G401.6 (cell line): ENCODE data around the gene SPRED2.
A peak's percentile ranks its signal among the peaks of the same experiment; 100 is the strongest.

Experiments used
- FAIRE-seq: peaks from 2 replicates; lab custom pipeline; 2012; peaks lifted over from hg19 to GRCh38; lab: Jason Lieb, UNC

The SPRED2 gene

DNA sequence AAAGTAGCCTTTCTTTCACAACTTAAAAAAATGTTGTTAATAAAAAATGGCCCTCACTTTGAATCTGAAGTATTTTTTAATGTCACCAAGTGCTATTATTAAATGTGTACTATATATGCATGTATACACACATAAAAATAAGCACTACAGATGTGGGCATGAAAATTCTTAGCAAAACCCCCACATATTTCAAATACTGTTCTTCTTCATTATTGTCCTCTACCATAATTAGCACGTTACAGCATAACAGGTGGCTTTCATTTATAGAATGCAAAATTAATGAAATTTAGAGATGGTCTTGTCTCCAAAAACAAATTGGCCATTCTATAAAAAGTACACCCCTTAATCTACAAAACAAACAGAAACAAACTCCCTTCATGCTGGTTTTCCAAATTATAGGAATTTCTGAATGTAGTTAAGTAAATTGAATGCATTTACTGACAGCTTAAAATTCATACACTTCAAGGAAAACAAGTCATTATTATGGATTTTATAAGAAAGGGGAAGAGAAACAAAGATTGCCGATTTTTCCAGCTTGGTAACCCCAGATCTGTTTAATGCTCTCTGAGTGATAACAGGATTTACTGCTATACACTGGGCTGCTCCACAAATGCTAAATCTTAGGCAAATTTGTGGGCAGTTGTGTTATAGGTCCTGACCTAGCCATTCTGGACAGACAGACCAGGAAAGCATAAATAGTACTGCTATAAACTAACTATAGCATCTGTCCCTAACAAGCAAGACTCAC lies 67.2 kb downstream of the SPRED2 start:
- no peak for FAIRE-seq

DNA sequence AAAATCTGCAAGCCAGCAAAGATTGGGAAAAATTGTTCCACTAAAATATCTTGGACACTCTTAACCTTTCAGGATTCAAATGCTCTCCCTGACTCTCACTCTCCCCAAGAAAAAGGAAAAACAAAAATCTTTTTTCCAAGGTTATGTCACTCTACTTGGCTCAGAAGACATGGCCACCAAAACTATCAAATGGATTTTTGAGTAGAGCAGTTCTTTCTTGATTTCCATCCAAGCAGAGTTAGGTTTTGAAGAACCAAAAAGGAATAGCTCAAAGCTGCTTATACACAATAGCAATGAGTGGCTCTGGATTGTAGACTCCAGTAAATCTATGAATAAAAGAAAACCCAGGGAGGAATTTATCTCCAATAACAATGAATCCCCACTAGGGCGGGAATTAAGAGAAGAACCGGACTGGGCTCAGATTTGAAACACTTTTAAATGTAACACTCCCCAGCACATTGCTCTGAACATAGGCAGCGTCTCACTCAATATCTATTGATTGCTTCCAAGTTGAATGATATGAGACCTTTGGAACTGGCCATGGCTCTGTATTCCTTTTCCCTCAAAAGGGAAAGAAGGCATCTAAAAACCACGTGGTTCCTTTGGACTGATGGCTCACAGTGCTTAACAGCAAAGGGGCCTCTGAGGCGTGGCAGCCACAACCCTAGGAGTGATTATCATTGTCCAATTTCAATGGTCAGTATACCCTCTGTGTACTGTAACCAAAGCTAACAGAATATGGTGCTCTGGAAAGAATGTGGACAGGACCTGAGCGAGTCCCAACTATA lies 68.3 kb downstream of the SPRED2 start:
- FAIRE-seq, result no peak

DNA sequence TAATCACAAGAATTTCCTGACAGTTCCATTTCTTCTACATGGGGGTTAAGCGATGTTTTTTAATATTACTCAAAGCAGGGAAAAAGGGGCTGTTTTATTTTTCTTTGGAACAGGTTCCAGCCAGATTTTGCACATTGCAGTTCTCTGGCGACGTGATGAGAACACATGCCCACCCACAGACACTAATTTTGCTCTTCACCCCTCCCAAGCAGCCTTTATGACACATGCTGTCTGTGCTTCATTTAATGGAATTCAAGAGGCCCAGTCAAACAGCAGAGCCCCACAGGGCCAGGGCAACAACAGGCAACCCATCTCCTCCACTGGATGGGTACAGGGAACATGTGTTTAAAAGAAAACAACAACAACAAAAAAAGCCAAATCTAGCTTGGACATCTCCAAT lies 70.8 kb downstream of the SPRED2 start:
- FAIRE-seq, result no peak

DNA sequence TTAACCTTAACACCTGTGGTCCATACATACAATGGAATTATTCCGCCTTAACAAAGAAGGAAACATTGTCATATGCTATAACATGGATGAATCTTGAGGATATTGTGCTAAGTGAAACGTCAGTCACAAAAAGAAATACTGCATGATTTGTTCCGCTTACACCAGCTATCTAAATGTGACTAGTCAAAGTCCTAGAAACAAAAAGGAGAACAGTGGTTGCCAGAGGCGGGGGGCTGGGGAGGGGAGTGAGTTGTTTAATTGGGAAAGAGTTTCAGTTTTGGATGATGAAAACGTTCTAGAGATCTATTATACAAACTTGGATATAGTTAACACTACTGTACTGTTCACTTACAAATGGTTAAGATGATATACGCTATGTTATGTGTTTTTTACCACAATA lies 72.0 kb downstream of the SPRED2 start:
- FAIRE-seq, result no peak

DNA sequence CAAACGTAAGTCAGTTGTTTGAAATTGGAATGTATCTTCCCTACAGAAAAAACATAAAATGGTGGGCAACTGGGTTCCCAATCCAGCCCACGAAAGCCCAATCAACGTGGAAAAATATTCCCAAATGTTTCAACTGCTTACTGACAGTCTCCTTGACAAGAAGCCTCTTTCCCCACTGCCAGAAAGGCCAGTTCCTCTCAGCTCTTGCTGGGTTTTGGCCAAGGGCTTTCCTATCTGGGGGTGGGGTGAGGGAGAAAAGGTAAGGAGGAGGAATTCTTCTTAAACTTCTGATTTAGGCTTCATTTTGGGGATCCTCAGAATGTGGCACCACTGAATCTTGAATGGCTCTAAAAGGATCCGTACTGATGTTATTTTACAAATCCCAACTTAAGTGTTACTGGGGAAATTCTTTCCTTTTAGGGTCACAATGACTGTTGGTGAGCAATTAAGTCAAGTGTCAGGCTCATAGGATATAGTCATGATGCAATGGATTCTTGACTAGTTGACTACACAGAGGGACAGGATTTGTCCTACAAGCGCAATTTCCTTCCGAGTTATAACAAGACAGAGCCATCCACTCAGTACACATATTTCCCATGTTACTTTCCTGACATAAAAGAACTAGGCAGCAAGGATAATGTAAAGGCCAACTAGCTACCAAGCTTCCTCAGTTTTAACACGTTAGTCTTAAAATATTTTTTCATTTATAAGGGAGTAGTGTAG lies 73.6 kb downstream of the SPRED2 start:
- peak; percentile 37 for FAIRE-seq

DNA sequence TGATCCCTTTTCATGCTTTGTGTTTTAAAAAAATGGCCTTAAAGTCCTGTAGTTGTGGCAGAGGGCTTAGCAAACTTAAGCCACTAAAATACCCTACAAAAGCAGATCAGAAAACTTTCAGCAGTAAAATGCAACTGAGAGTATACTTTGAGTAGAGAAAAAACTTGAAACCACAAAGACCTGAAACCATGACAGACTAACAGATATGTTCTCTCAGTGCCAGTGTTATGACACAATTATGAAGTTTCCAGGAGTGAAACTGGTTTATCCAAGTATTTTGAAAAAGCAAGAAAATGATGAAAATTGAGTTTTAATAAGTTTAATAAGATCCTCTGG lies 74.5 kb downstream of the SPRED2 start:
- no peak for FAIRE-seq

DNA sequence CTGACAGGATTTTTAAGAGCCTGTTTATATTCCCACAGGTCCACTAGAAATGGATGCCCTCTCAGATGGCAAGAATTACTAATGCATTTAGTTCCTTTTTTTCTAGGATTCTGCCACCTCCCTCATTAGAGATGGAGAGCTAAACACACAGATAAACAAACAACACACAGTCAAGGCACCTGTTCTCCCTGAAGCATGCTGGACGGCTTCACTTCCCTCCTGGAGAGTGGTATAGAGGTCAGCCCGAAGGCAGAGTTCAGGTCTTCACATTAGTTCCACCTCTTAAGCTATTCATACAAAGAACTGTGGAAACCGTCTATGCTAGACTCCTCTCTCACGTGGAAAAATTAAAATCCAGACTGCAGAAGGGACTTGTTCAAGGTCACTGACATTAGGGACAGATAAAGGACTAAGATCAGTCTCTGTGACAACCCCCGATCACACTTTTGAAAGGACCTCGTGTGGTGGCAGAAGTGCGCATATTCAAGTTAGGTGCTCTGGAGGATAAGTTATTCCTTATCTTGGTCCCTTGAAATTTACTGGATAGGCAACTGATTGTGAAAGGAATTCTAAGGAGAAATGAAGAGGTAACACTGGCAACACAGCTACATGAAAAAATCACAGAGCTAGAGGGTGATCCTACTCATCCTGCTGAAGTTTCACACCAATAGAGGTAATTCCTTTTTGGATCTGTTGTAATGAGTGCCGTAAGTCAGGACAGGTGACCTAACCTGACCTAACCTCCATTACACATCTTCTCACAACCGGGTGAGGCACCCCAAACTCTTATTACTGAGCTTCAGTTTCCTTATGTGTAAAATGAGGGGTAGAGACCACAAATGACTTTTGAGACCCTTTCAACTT lies 75.1 kb downstream of the SPRED2 start:
- no peak for FAIRE-seq

DNA sequence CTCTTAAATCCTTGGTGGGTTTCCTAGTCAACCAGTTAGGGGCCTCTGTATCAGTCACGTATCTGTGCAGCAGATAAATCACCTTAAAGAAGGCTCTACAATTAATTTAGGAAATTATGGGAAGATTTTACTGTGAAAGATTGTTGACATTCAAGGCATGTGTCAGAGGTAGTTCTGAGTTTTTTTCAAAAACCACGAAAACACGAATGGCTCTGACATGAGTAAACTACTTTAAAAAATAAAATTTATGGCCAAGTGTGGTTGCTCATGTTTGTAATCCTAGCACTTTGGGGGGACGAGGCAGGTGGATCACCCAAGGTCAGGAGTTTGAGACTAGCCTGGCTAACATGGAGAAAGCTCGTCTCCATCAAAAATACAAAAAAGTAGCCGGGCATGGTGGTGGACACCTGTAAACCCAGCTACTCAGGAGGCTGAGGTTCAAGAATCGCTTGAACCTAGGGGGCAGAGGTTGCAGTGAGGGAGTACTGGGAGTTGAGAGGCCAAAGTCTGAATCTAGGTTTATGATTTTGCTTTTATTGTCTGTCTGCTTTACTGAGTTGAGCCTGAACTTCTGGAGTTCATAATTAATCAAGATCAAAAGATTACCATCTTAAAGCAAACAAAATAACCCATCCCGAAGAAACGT lies 77.1 kb downstream of the SPRED2 start:
- FAIRE-seq, result no peak

DNA sequence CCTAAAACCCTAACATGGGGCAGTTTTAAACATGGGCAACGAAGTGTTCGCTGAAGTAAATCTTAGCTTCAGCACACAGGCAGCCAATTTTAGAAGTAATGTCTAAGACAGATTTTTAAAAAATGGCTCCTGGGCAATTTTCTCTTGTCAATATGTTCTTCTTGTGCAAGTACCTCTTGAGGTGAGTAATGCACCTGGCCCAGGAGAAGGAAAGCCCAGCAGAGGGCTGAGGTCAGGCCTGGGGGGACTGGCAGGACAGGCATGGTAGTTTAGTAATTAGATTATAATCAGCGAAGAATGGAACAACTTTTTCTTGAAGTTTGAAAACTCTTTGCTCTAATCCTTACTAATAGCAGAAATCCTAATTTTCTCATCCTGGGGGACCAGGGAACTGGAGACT lies 77.6 kb downstream of the SPRED2 start:
- FAIRE-seq, result no peak

DNA sequence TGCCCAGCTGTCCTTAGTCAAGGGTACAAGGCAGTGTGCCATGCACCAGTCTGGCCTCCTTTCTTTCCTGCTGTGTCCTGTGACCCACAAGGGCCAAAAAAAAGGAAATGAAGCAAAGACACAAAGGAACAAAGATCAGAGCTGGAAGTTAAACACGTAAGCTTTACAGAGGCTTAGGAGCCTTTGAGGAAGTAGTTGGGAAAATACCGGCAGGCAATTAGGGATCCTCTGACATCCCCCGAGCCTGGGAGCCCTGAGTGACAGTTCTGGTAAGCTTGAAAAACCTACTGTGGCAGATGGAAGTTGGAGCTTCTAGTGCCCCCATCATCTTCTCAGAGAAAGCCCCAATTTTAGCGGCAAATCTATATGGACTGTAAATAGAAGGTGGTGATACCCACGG lies 78.5 kb downstream of the SPRED2 start:
- no peak for FAIRE-seq

DNA sequence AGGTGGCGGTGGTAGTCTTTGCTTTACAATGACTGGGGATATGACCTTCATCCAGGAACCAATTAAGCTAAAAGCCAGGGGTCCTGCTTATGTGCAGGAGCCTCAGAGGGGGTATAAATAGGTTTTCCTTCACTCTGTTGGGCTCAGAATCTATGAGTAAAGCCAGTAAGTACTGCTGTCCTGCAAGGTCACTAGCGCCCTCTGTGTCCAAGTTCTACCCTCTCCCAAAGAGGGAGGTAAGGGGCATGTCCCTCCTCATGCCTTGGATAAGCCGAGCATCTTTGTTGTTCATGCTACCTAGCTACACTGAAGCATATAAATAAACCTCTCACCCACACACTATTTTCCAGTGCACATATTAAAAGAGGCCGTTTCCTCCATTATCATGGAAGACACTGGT lies 79.4 kb downstream of the SPRED2 start:
- no peak for FAIRE-seq

DNA sequence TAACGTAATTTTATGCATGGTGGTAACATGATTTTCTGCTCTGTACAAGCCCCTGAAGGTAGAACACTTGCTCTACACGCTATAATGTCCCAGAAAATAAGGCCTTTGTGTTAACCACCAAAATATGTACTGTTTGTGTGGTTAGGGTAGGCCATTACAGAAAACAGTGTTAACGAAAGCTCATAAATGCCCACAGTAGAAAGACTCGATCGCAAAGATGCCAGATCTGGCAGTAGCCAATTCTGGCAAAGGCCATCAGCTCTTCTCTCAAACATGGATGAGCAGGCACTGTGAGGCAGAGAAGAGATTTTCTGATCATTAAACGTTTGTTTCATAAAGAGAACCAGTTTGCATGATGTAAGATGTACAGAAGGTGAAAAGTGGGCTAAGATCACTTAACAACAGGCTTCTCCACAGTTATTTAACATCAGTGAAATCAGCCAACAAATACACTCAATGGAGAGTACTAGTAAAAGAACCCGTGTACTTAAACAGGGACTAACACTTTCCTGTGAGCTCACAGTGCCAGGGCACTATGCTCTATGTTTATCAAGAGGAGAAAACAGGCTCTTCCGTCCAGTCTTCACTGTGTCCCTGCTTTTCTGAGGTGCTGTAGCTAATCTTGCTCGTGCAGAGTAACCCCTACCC lies 80.3 kb downstream of the SPRED2 start:
- FAIRE-seq, result no peak

DNA sequence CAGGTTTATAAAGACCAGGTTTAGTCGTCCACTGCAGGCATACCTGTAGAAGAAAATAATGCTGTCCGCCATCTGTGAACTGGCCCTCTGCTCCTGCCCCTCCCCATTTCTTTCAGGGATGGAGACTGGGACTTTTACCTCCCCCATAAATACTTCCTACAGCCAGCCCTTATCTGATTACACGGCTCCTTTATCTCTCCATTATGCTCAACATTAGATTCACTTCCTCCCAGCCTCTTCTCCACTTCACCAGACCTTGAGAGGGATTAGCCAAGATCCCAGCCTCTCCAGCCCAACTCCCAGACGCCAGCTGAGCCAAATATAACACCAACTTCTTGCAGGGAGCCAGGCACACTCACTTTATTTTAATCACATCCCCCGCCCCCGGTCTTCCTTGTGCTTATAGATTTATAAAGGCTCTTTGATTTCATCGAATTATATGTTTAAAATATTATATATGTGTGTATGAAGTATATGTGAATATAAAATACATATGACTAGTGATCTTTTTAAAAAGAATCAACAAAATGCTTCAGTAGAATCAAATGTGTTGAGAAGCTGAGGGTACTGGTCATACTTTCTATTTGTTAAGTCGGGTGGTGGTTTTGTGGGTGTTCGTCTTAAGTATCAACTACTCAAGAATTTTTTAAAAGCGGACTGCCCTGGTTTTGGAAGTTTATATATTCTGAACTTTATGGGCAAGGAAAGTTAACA lies 81.0 kb downstream of the SPRED2 start:
- no peak for FAIRE-seq

DNA sequence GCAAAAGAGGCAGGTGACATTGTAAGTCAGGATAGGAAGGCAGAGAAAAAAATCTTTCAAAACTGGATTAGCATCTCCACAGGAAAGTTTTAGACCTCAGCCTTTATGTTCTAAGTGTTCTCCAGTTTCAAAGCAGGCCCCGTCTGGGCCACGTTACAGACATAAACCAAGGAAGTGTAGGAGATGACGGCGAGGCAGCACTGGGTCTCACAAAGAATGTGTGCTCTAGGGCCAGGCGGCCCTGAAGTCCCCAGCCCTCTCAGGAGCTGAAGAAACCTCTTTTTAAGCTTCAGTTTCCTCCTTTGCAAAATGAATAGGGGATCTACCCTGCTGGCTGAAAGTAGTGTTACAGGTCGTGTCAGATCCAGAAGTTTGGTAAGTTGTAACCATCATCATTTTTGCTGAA lies 81.7 kb downstream of the SPRED2 start:
- no peak for FAIRE-seq

DNA sequence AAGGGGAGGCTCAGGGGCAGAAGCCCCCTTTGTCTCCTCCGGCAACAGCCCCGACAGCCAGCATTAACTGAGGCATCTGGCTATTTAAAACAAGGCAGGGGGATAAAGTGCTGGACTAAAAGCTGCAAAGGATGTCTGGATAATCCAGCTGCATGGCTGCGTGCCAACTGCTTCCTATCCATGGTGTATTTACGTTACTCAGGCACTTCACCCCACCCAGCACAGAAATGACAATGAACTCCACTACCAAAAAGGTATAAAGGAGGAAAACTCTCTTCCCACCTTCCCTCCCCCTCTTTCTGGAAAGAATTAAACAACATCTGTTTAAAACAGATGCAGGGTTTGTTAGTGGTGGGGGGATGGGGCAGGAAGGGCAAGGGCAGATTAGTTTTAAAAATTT lies 82.5 kb downstream of the SPRED2 start:
- no peak for FAIRE-seq

DNA sequence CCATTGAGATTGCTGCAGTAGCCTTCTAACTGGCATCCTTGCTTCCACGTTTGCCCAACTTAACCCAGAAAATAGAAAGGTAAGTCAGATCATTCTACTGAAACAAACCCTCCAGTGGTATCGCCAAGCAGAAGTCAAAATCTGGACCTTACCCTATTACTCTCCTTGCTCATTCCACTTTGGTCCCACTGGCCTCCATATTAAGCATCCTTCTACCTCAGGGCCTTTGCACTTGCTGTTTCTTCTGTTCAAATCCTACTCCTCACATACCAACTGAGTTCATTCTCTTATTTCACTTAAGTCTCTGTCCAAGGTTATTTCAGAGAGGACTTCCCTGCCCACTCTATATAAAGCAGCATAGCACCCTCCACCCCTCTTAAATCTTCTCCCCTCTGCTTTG lies 84.5 kb downstream of the SPRED2 start:
- no peak for FAIRE-seq

DNA sequence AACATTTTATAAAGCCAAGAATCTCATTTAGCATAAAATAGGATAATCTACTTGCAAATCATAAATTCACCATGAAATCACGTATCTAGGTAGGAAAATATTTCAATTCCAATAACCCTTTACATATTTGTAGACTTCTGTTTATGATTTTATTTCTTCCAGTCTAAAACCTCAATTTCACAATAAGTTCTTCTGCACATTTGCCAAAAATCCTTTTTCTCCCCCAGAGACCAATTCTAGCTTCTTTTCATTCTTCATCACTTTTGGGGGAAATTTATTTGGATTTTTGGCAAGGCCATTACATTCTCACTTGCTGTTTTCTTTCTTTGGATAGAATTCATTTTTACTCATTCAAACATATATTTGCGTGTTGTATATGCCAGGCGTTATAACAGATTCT lies 86.8 kb downstream of the SPRED2 start:
- FAIRE-seq, result no peak

DNA sequence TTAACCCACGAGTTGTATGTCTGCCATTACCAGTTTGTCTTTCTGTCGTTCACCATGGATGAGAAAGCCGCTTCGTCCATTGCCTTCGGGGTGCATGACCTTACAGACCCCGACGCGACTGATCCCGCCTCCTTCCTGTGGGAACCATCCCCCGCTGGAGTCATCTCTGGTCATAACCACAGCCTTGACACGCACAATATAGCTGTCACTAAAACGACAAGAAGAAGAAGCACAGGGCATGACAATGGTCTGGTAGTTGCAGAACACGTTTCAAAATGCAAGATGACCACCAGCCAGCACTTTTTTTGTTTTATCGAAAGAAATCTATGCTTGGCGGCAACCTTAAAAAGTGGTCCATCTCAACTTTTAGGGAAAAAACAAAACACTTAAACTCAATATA lies 87.7 kb downstream of the SPRED2 start:
- FAIRE-seq, result no peak

DNA sequence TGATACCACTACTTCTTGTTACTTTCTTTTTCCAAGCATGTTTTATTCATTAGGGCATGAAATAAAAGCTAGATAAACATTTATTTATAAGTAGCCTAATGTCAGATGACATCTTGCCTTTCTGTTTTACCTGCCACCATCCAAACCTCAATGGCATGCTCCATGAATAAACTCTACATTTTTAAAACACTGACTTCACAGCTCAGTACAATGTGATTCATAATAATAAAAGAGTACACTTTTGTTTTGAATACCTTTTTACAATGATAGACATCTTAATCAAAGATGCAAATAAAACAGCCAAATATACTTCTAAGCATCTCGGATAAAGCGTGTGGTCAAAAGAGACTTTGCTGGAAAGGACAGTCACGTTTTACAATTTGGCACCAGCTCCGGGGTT lies 88.2 kb downstream of the SPRED2 start:
- no peak for FAIRE-seq

DNA sequence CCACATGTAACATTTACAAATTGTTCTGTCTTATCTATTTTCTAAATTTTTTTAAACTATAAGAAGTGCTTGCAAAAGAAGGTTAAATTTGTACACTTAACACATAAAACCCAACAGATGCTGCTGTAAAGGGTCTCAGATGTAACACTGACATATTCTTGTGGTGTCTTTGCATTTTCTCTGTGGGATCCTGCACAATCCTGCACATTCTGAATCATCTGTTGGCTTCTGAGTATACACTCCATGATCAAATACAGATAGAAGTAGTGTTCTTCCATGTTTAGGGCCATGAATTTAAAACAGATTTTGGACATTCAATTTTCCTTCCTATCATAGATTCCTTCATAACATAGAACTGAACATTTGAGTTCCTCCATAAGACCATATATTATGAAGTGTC lies 89.0 kb downstream of the SPRED2 start:
- no peak for FAIRE-seq
